ENCODE results near the gene RAB19. TPM values are rescaled to one million over a fixed set of nuclear protein-coding genes. Genes with fewer than 3 reads are reported as not detected.
A peak's percentile ranks its signal among the peaks of the same experiment; 100 is the strongest.
"Not testable (repeated sequence)": the region's sequence is repeated elsewhere in the genome, so short reads cannot be mapped to it uniquely, and the experiment has no call there.

The RAB19 gene
- total RNA-seq, 1 experiment from 2014 or later, result not detected

GRCh38 chr7:140439359-140439758, 35.5 kb downstream of the RAB19 start:
- DNase-seq (ENCODE audit: low read depth, low spot score), result no peak
- in situ Hi-C loops (cut with HindIII; ENCODE audit: low pct_unique_long_range_greater_than_20kb, low sequenced_read_pairs), result no loop called here

GRCh38 chr7:140440593-140440992, 36.7 kb downstream of the RAB19 start:
- DNase-seq (ENCODE audit: low read depth, low spot score), result no peak
- in situ Hi-C loops (cut with HindIII; ENCODE audit: low pct_unique_long_range_greater_than_20kb, low sequenced_read_pairs), result no loop called here

- no peak for DNase-seq (ENCODE audit: low read depth, low spot score)
- in situ Hi-C loops (cut with HindIII; ENCODE audit: low pct_unique_long_range_greater_than_20kb, low sequenced_read_pairs), result no loop called here
Observed at GRCh38 chr7:140441519-140441918, 37.7 kb downstream of the RAB19 start.

GRCh38 chr7:140446467-140446866, 42.6 kb downstream of the RAB19 start:
- DNase-seq (ENCODE audit: low read depth, low spot score), result no peak
- in situ Hi-C loops (cut with HindIII; ENCODE audit: low pct_unique_long_range_greater_than_20kb, low sequenced_read_pairs), result no loop called here

- in situ Hi-C loops (cut with HindIII; ENCODE audit: low pct_unique_long_range_greater_than_20kb, low sequenced_read_pairs), result no loop called here
- no peak for DNase-seq (ENCODE audit: low read depth, low spot score)
Observed at GRCh38 chr7:140447841-140448240, 44.0 kb downstream of the RAB19 start.

- in situ Hi-C loops (cut with HindIII; ENCODE audit: low pct_unique_long_range_greater_than_20kb, low sequenced_read_pairs), result no loop called here
- DNase-seq (ENCODE audit: low read depth, low spot score), result no peak
Observed at GRCh38 chr7:140448781-140449480, 45.1 kb downstream of the RAB19 start.

- in situ Hi-C loops (cut with HindIII; ENCODE audit: low pct_unique_long_range_greater_than_20kb, low sequenced_read_pairs), result no loop called here
- DNase-seq (ENCODE audit: low read depth, low spot score), result no peak
Observed at GRCh38 chr7:140451716-140452115, 47.9 kb downstream of the RAB19 start.

- in situ Hi-C loops (cut with HindIII; ENCODE audit: low pct_unique_long_range_greater_than_20kb, low sequenced_read_pairs), result no loop called here
- DNase-seq (ENCODE audit: low read depth, low spot score), result no peak
Observed at GRCh38 chr7:140453273-140453672, 49.4 kb downstream of the RAB19 start.

- DNase-seq (ENCODE audit: low read depth, low spot score); in situ Hi-C loops (cut with HindIII; ENCODE audit: low pct_unique_long_range_greater_than_20kb, low sequenced_read_pairs): not testable (repeated sequence)
Observed at GRCh38 chr7:140453785-140454656, 50.2 kb downstream of the RAB19 start.

- DNase-seq (ENCODE audit: low read depth, low spot score), result no peak
- in situ Hi-C loops (cut with HindIII; ENCODE audit: low pct_unique_long_range_greater_than_20kb, low sequenced_read_pairs), result no loop called here
Observed at GRCh38 chr7:140454657-140455015, 50.8 kb downstream of the RAB19 start.

- in situ Hi-C loops (cut with HindIII; ENCODE audit: low pct_unique_long_range_greater_than_20kb, low sequenced_read_pairs), result no loop called here
- DNase-seq (ENCODE audit: low read depth, low spot score), result no peak
Observed at GRCh38 chr7:140455743-140456142, 51.9 kb downstream of the RAB19 start.

GRCh38 chr7:140456551-140457051, 52.7 kb downstream of the RAB19 start:
- in situ Hi-C loops (cut with HindIII; ENCODE audit: low pct_unique_long_range_greater_than_20kb, low sequenced_read_pairs), result no loop called here
- DNase-seq (ENCODE audit: low read depth, low spot score), result no peak

- in situ Hi-C loops (cut with HindIII; ENCODE audit: low pct_unique_long_range_greater_than_20kb, low sequenced_read_pairs), result no loop called here
- no peak for DNase-seq (ENCODE audit: low read depth, low spot score)
Observed at GRCh38 chr7:140458201-140458600, 54.3 kb downstream of the RAB19 start.

- in situ Hi-C loops (cut with HindIII; ENCODE audit: low pct_unique_long_range_greater_than_20kb, low sequenced_read_pairs), result no loop called here
- no peak for DNase-seq (ENCODE audit: low read depth, low spot score)
Observed at GRCh38 chr7:140458916-140459315, 55.1 kb downstream of the RAB19 start.

- in situ Hi-C loops (cut with HindIII; ENCODE audit: low pct_unique_long_range_greater_than_20kb, low sequenced_read_pairs), result no loop called here
- DNase-seq (ENCODE audit: low read depth, low spot score), result no peak
Observed at GRCh38 chr7:140463111-140463510, 59.3 kb downstream of the RAB19 start.

GRCh38 chr7:140475747-140476333, 72.0 kb downstream of the RAB19 start:
- in situ Hi-C loops (cut with HindIII; ENCODE audit: low pct_unique_long_range_greater_than_20kb, low sequenced_read_pairs), result no loop called here
- peak; percentile 79 for DNase-seq (ENCODE audit: low read depth, low spot score)

- in situ Hi-C loops (cut with HindIII; ENCODE audit: low pct_unique_long_range_greater_than_20kb, low sequenced_read_pairs), result no loop called here
- no peak for DNase-seq (ENCODE audit: low read depth, low spot score)
Observed at GRCh38 chr7:140476698-140477261, 72.9 kb downstream of the RAB19 start.
